HepG2 (cell line): Measurements from ENCODE around the gene COX10. TPM values are rescaled to one million over a fixed set of nuclear protein-coding genes. Genes with fewer than 3 reads are reported as not detected.
A peak's percentile ranks its signal among the peaks of the same experiment; 100 is the strongest.

Experiments used
- ARID5B ChIP-seq: IDR thresholded peaks from 2 replicates; pipeline ENCODE4 v1.4.0; 2020; ENCODE audit warnings: mild to moderate bottlenecking, missing genetic modification reagents
- CBX5 ChIP-seq: sonication (generic); formaldehyde crosslinking; IDR thresholded peaks from 2 replicates; pipeline ENCODE4 v1.4.0; 2020; ENCODE audit warnings: missing genetic modification reagents, borderline replicate concordance
- CEBPB ChIP-seq: IDR thresholded peaks from 2 replicates; pipeline ENCODE4 v1.6.1; 2011; ENCODE audit warnings: low read depth, low read length, improper control_type of control experiment, borderline replicate concordance
- CEBPG ChIP-seq: IDR thresholded peaks from 2 replicates; pipeline ENCODE4 v1.6.1; 2016
- CREB1 ChIP-seq, 2 experiments: fragments of 450-650 bp in 1 of 2; IDR thresholded peaks; 2 replicates each; pipeline ENCODE4 v1.6.1; 2016 to 2017; ENCODE audit warnings: control low read depth in 1 of 2, mild to moderate bottlenecking in 1 of 2, missing compliant biosample characterization in 1 of 2, missing genetic modification characterization in 1 of 2
- EP300 ChIP-seq, 3 experiments: sonication (generic) in 1 of 3; formaldehyde crosslinking in 1 of 3; IDR thresholded peaks; 2 replicates each; pipeline versions ENCODE4 v1.5.1 to v1.6.1; 2011 to 2020; ENCODE audit warnings: low read depth in 2 of 3, low read length in 2 of 3, borderline replicate concordance in 1 of 3, improper control_type of control experiment in 1 of 3, mild to moderate bottlenecking in 1 of 3, missing genetic modification reagents in 1 of 3, moderate library complexity in 1 of 3
- FOSL2 ChIP-seq: sonication (generic); formaldehyde crosslinking; IDR thresholded peaks from 2 replicates; pipeline ENCODE4 v1.4.0; 2020; ENCODE audit warnings: missing genetic modification reagents
- FOXA1 ChIP-seq, 2 experiments: fragments of 450-650 bp in 1 of 2; sonication (generic) in 1 of 2; formaldehyde crosslinking in 1 of 2; IDR thresholded peaks; 2 replicates each; pipeline versions ENCODE4 v1.4.0 to v1.6.1; 2016 to 2020; ENCODE audit warnings: missing genetic modification reagents in 1 of 2
- FOXA3 ChIP-seq: IDR thresholded peaks from 2 replicates; pipeline ENCODE4 v1.6.1; 2016; ENCODE audit warnings: missing genetic modification reagents, missing compliant biosample characterization
- GABPB1 ChIP-seq: IDR thresholded peaks from 2 replicates; pipeline ENCODE4 v1.6.1; 2016; ENCODE audit warnings: mild to moderate bottlenecking, missing genetic modification reagents, moderate library complexity, missing compliant biosample characterization
- HMG20A ChIP-seq: IDR thresholded peaks from 2 replicates; pipeline ENCODE4 v1.6.1; 2016; ENCODE audit warnings: borderline replicate concordance
- HOMEZ ChIP-seq: IDR thresholded peaks from 2 replicates; pipeline ENCODE4 v1.6.1; 2016; ENCODE audit warnings: low read depth
- JUN ChIP-seq: sonication (generic); formaldehyde crosslinking; IDR thresholded peaks from 2 replicates; pipeline ENCODE4 v1.4.0; 2020; ENCODE audit warnings: mild to moderate bottlenecking, missing genetic modification reagents
- MAFK ChIP-seq, 2 experiments: IDR thresholded peaks in 1 of 2; conservative IDR thresholded peaks in 1 of 2; 2 replicates each; pipeline ENCODE4 v1.6.1; 2011; ENCODE audit warnings: improper control_type of control experiment in 2 of 2, low read length in 2 of 2
- NR2C2 ChIP-seq: sonication (generic); formaldehyde crosslinking; IDR thresholded peaks from 2 replicates; pipeline ENCODE4 v1.4.0; 2020; ENCODE audit warnings: missing genetic modification reagents, mild to moderate bottlenecking, moderate library complexity, borderline replicate concordance
- SOX13 ChIP-seq, 3 experiments: fragments of 450-650 bp in 1 of 3; sonication (generic) in 1 of 3; formaldehyde crosslinking in 1 of 3; IDR thresholded peaks in 2 of 3; conservative IDR thresholded peaks in 1 of 3; 2 replicates each; pipeline versions ENCODE4 v1.5.0 to v1.6.1; 2016 to 2020; ENCODE audit warnings: antibody characterized with exemption in 1 of 3, mild to moderate bottlenecking in 1 of 3, missing compliant biosample characterization in 1 of 3, missing genetic modification reagents in 1 of 3, moderate library complexity in 1 of 3
- SOX6 ChIP-seq, 2 experiments: fragments of 450-650 bp in 1 of 2; sonication (generic) in 1 of 2; formaldehyde crosslinking in 1 of 2; IDR thresholded peaks; 2 replicates each; pipeline versions ENCODE4 v1.4.0 to v1.6.1; 2017 to 2020; ENCODE audit warnings: antibody characterized with exemption in 1 of 2, mild to moderate bottlenecking in 1 of 2, missing genetic modification reagents in 1 of 2
- STAG1 ChIP-seq: sonication (generic); formaldehyde crosslinking; IDR thresholded peaks from 2 replicates; pipeline ENCODE4 v1.4.0; 2020; ENCODE audit warnings: missing genetic modification reagents
- UBTF ChIP-seq: sonication (generic); formaldehyde crosslinking; IDR thresholded peaks from 2 replicates; pipeline ENCODE4 v1.4.0; 2020; ENCODE audit warnings: mild to moderate bottlenecking, missing genetic modification reagents
- ZNF235 ChIP-seq: sonication (generic); formaldehyde crosslinking; IDR thresholded peaks from 2 replicates; pipeline ENCODE4 v1.8.1; 2023; ENCODE audit warnings: mild to moderate bottlenecking, missing genetic modification reagents, borderline replicate concordance
- polyA plus RNA-seq, 8 experiments: library from polyadenylated mRNA; depleted of rRNA in 3 of 8; stranded (reverse) in 7 of 8; unstranded in 1 of 8; fragments of >200 nt; fragmentation: Illumina TruSeq in 4 of 8; extraction: Trizol in 4 of 8; gene quantifications; 2 replicates each; pipeline versions ENCODE4 v1.2.1 to v1.2.3, GENCODE V29; 2011 to 2016; ENCODE audit warnings: low read depth in 4 of 8, missing spikeins in 1 of 8, mixed read lengths in 1 of 8; ENCODE audit not compliant: insufficient read depth in 1 of 8
- total RNA-seq, 5 experiments: library from RNA; depleted of rRNA; stranded (reverse); fragments of >200 nt; fragmentation: Illumina TruSeq; extraction: Trizol; gene quantifications; 2 replicates each; pipeline ENCODE4 v1.2.3, GENCODE V29; 2016; ENCODE audit warnings: low read depth in 1 of 5

The COX10 gene
- total and polyA plus RNA-seq, 2 of the 13 experiments (the other 11 are each of a cell fraction or from before 2014, with no cell fraction given) = 13.9 to 20.1 TPM

GRCh38 chr17:14209215-14209614, 139.9 kb downstream of the COX10 start (continued):
- TF ChIP-seq GABPB1 = peak; percentile 21; the same call in 1 of the 2 replicates
- no peak for TF ChIP-seq JUN (CRISPR knock-in tag)
- peak; percentile 21 to 45; a peak in 2 of 4 replicates for TF ChIP-seq MAFK (conservative IDR thresholded peaks at IDR 0.05 in 1 of 2, IDR thresholded peaks at IDR 0.05 in 1 of 2; ENCODE audit: low read length in 2 of 2)
- TF ChIP-seq ARID5B = peak; percentile 77; the same call in 1 of the 2 replicates
- peak; percentile 97 for TF ChIP-seq CEBPB
- TF ChIP-seq FOXA1 (IDR thresholded peaks at IDR 0.05) = no peak
- TF ChIP-seq FOXA1 (CRISPR knock-in tag; IDR thresholded peaks at IDR 0.05) = peak; percentile 31; the same call in 1 of the 2 replicates
- no peak; the same call in 1 of the 2 replicates for TF ChIP-seq CREB1 (IDR thresholded peaks at IDR 0.05)
- peak; percentile 65; the same call in 1 of the 2 replicates for TF ChIP-seq CREB1 (CRISPR knock-in tag; IDR thresholded peaks at IDR 0.05)
- TF ChIP-seq SOX6 (IDR thresholded peaks at IDR 0.05) = no peak
- TF ChIP-seq SOX6 (CRISPR knock-in tag; IDR thresholded peaks at IDR 0.05) = peak; percentile 66
- TF ChIP-seq ZNF235 (CRISPR knock-in tag) = no peak
- peak; percentile 93 for TF ChIP-seq CEBPG (CRISPR knock-in tag)
- peak in 1 of 2 experiments; percentile 60; a peak in 1 of 4 replicates for TF ChIP-seq EP300 (IDR thresholded peaks at IDR 0.05; ENCODE audit: low read depth in 2 of 2, low read length in 2 of 2)
- TF ChIP-seq EP300 (CRISPR knock-in tag; IDR thresholded peaks at IDR 0.05; ENCODE audit: borderline replicate concordance) = peak; percentile 74
- TF ChIP-seq CBX5 = peak; percentile 64; the same call in 1 of the 2 replicates
- TF ChIP-seq UBTF (CRISPR knock-in tag) = no peak
- TF ChIP-seq FOXA3 (CRISPR knock-in tag) = peak; percentile 44; the same call in 1 of the 2 replicates
- no peak for TF ChIP-seq STAG1 (CRISPR knock-in tag)
- TF ChIP-seq HOMEZ (CRISPR knock-in tag) = no peak
- no peak for TF ChIP-seq SOX13 (IDR thresholded peaks at IDR 0.05)
- peak in 1 of 2 experiments; percentile 52; a peak in 1 of 4 replicates for TF ChIP-seq SOX13 (CRISPR knock-in tag; conservative IDR thresholded peaks at IDR 0.05 in 1 of 2, IDR thresholded peaks at IDR 0.05 in 1 of 2)
- peak; percentile 25; the same call in 1 of the 2 replicates for TF ChIP-seq NR2C2 (CRISPR knock-in tag)
- peak; percentile 98 for TF ChIP-seq FOSL2 (CRISPR knock-in tag)
- peak; percentile 15; the same call in 1 of the 2 replicates for TF ChIP-seq HMG20A (CRISPR knock-in tag)
